Activated T-cell treated with anti-CD3 and anti-CD28 coated beads, Interleukin-2, amount 50 U/mL, for 72 hours (primary cell): ENCODE measurements around the gene LCN9. TPM values are rescaled to one million over a fixed set of nuclear protein-coding genes. Genes with fewer than 3 reads are reported as not detected.
"Not testable (repeated sequence)": the region's sequence is repeated elsewhere in the genome, so short reads cannot be mapped to it uniquely, and the experiment has no call there.

Experiments
- ATAC-seq, 2 donors: fragments of 150-1000 bp; cut with Tn5 transposase; replicated peaks in 1 of 2; 2 replicates each; pipeline ENCODE4 v1.10.0; 2021; ENCODE audit warnings: moderate library complexity in 2 of 2, mild to moderate bottlenecking in 1 of 2
- DNase-seq, 2 donors: peaks; one replicate each; pipeline ENCODE4 v3.0.0; 2021 to 2022; ENCODE audit warnings: mixed read lengths in 1 of 2
- H3K27ac Mint-ChIP-seq: one replicate; pipeline ENCODE4 v1.8.0; 2022; ENCODE audit warnings: mild to moderate bottlenecking, moderate library complexity, mixed read lengths
- H3K27me3 Mint-ChIP-seq: one replicate; pipeline ENCODE4 v1.8.0; 2022; ENCODE audit warnings: low read depth, mixed read lengths
- H3K36me3 Mint-ChIP-seq, 2 donors: one replicate each; pipeline ENCODE4 v1.8.0; 2022; ENCODE audit warnings: mixed read lengths in 2 of 2, mild to moderate bottlenecking in 1 of 2; ENCODE audit not compliant: insufficient read depth in 2 of 2
- H3K4me1 Mint-ChIP-seq: one replicate; pipeline ENCODE4 v1.8.0; 2022; ENCODE audit warnings: low read depth, mixed read lengths
- H3K4me3 Mint-ChIP-seq, 2 donors: one replicate each; pipeline ENCODE4 v1.8.0; 2022; ENCODE audit warnings: mild to moderate bottlenecking in 2 of 2, mixed read lengths in 2 of 2, moderate library complexity in 2 of 2
- H3K9me3 Mint-ChIP-seq, 2 donors: one replicate each; pipeline ENCODE4 v1.8.0; 2022; ENCODE audit warnings: mixed read lengths in 2 of 2
- total RNA-seq, 2 donors: library from RNA; stranded (reverse); gene quantifications; one replicate each; pipeline ENCODE4 v1.2.3, GENCODE V29; 2022

Gene LCN9
- total RNA-seq, 2 donors from 2014 or later: not detected

DNA sequence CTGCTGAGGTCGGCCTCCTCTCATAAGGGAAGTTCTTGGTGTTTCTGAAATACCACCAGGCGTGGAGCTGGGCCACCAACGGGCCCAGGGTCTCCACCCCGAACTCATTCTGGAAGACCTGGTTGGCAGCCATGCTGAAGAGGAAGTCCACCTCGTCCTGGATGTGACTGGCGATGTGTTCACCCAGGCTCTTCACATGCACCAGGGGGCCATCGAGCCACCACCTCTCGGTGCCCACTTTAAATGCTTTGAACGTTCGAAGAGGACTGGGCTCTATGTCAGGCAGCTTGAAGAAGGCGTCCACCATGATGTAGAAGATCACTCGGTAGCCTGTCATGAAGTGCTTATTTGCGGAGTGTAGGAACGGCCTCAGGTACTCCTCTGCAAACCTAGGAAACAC is 38.8 kb upstream of the LCN9 start:
- Mint-ChIP-seq H3K4me3 (no peak overlapping the region), H3K27me3 (no peaks in the 10 kb centered on the region), H3K36me3 (no peaks in the 10 kb centered on the region), H3K9me3 (peaks cover 3 to 4% of the 10 kb centered on the region in 2 donors), H3K27ac (no peak overlapping the region), H3K4me1 (no peaks in the 10 kb centered on the region)
- ATAC-seq: no peak
- no peak for DNase-seq

DNA sequence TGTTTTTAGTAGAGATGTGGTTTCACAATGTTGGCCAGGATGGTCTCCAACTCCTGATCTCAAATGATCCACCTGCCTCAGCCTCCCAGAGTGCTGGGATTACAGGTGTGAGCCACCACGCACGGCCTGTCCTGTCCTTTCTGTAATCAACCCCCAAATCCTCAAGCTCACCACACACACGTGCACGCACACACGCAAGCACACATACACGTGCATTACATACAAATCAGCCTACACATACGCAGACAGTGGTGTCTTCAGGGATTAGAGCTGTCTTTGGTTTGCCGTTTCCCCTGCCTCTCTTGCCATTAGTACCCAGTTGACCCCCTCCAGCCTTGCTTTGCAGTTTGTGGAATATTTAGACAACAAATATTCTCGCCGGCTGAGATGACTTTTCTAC is 30.3 kb upstream of the LCN9 start:
- no peak for ATAC-seq
- no peak for DNase-seq
- H3K4me3 Mint-ChIP-seq: no peak overlapping the region
- no peaks in the 10 kb centered on the region for H3K4me1 Mint-ChIP-seq
- H3K36me3 Mint-ChIP-seq: peaks cover 0 to 2% of the 10 kb centered on the region in 2 donors
- no peak overlapping the region for H3K27ac Mint-ChIP-seq
- H3K9me3 Mint-ChIP-seq: peaks cover under 1 to 2% of the 10 kb centered on the region in 2 donors
- H3K27me3 Mint-ChIP-seq: peaks cover 18% of the 10 kb centered on the region

- ATAC-seq, DNase-seq, H3K9me3 Mint-ChIP-seq, H3K36me3 Mint-ChIP-seq, H3K27ac Mint-ChIP-seq, H3K4me1 Mint-ChIP-seq, H3K4me3 Mint-ChIP-seq: not testable (repeated sequence)
- H3K27me3 Mint-ChIP-seq: peaks cover 30% of the 10 kb centered on the region
Observed at GRCh38 chr9:135636930-135637530, 26.1 kb upstream of the LCN9 start.

DNA sequence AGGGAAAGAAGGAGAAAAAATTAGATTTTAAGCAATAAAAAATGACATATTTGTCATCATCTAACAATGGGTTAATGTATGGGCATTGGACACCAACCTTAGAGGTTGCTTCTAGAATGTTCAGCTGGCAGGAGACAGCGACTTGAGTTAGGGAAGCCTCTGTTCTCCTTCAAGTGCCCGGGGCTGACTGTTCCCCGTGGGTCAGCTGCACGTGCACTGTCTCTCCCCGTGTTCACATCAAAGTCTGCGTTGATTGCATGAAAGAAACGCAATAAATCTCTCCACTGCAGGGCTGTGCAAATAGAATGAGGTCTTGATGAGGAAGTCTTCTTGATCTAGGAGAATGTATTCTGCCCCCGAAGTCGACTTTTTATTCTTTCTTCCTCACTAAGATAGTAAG is 23.9 kb upstream of the LCN9 start, which contains the start of gene GLT6D1:
TSS of gene GLT6D1 (minus strand) at position 345 of the 400 bp plus-strand sequence. CDS start 353 bp downstream, outside the sequence.
- ATAC-seq (no peak), DNase-seq (no peak)
- Mint-ChIP-seq H3K27me3 (peaks cover 30% of the 10 kb centered on the region), H3K9me3 (peaks cover 4 to 11% of the 10 kb centered on the region in 2 donors), H3K4me3 (no peak within 1 kb of the TSS), H3K27ac (no peak within 1 kb of the TSS), H3K36me3 (peaks cover 0 to 6% of the 10 kb centered on the region in 2 donors), H3K4me1 (no peaks in the 10 kb centered on the region)

- peaks cover 16% of the 10 kb centered on the region for H3K27me3 Mint-ChIP-seq
- DNase-seq (no peak), ATAC-seq (no peak)
- H3K27ac Mint-ChIP-seq: no peak overlapping the region
- H3K4me3 Mint-ChIP-seq: no peak overlapping the region
- H3K9me3 Mint-ChIP-seq: peaks cover 12 to 18% of the 10 kb centered on the region in 2 donors
- H3K4me1 Mint-ChIP-seq: no peaks in the 10 kb centered on the region
- peaks cover 7 to 13% of the 10 kb centered on the region in 2 donors for H3K36me3 Mint-ChIP-seq
Observed at GRCh38 chr9:135641047-135641446, 22.1 kb upstream of the LCN9 start.

DNA sequence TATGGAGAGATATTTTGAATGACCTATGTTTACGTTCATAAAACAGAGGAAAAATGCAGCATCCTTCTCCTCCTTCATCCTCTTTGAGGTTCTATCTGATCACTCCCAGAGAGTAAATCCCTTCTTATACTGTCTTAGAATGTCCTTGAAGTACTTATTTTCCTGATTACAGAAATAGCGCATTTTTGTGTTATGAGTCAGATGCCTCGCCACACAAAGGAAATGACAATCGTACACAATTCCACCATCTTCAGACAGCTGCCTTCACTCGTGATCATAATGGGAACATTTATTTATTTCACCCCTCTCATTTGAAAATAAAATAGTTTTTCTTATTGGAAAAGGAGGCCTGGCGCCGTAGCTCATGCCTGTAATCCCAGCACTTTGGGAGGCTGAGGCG is 21.4 kb upstream of the LCN9 start:
- H3K27ac Mint-ChIP-seq: no peak overlapping the region
- no peak for ATAC-seq
- no peak overlapping the region for H3K4me3 Mint-ChIP-seq
- DNase-seq: no peak
- peaks cover 12 to 18% of the 10 kb centered on the region in 2 donors for H3K9me3 Mint-ChIP-seq
- H3K4me1 Mint-ChIP-seq: no peaks in the 10 kb centered on the region
- peaks cover 7 to 13% of the 10 kb centered on the region in 2 donors for H3K36me3 Mint-ChIP-seq
- H3K27me3 Mint-ChIP-seq: peaks cover 16% of the 10 kb centered on the region

DNA sequence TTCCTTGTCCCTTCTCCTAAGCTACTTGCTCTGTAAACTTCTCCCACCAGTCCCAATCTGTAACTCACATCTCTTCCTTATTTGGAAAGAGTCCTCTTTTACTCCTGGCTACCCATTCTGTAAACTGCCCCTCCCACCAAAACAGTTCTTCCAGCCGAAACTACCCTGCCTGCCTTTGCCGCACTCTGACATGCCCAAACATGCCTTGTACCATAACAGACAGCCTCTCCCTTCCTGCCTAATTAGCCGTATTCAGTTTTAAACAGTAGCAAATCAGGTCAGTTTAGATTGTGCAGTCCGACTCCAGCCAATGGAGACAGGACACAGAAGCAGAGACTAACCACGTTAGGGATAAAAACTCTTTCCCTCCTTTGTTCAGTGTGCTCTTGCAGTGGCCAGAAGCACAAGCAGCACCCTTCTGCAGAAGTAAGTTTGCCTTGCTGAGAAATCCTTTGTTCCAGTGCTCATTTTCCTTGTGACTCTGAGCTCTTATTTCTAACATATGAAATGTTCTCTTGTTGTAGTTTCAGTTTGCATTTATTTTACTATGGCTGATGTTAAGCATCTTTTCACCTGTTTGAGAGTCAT is 18.4 kb upstream of the LCN9 start:
- ATAC-seq (no peak), DNase-seq (no peak)
- no peaks in the 10 kb centered on the region for H3K4me1 Mint-ChIP-seq
- peaks cover 20 to 29% of the 10 kb centered on the region in 2 donors for H3K9me3 Mint-ChIP-seq
- H3K36me3 Mint-ChIP-seq: peaks cover 8 to 22% of the 10 kb centered on the region in 2 donors
- no peak overlapping the region for H3K4me3 Mint-ChIP-seq
- H3K27ac Mint-ChIP-seq: no peak overlapping the region
- H3K27me3 Mint-ChIP-seq: peaks cover 5% of the 10 kb centered on the region

GRCh38 chr9:135647884-135648283 is 15.2 kb upstream of the LCN9 start:
- no peaks in the 10 kb centered on the region for H3K4me1 Mint-ChIP-seq
- no peak overlapping the region for H3K4me3 Mint-ChIP-seq
- H3K9me3 Mint-ChIP-seq: peaks cover 22 to 36% of the 10 kb centered on the region in 2 donors
- H3K27me3 Mint-ChIP-seq: peaks cover 6% of the 10 kb centered on the region
- H3K27ac Mint-ChIP-seq: no peak overlapping the region
- no peak for ATAC-seq
- H3K36me3 Mint-ChIP-seq: peaks cover 11 to 24% of the 10 kb centered on the region in 2 donors
- no peak for DNase-seq

GRCh38 chr9:135648494-135649410 is 14.4 kb upstream of the LCN9 start:
- ATAC-seq: no peak
- Mint-ChIP-seq H3K9me3 (peaks cover 22 to 30% of the 10 kb centered on the region in 2 donors), H3K27ac (no peak overlapping the region), H3K36me3 (peaks cover 11 to 18% of the 10 kb centered on the region in 2 donors), H3K4me1 (no peaks in the 10 kb centered on the region), H3K27me3 (peaks cover 6% of the 10 kb centered on the region), H3K4me3 (no peak overlapping the region)
- DNase-seq: no peak

DNA sequence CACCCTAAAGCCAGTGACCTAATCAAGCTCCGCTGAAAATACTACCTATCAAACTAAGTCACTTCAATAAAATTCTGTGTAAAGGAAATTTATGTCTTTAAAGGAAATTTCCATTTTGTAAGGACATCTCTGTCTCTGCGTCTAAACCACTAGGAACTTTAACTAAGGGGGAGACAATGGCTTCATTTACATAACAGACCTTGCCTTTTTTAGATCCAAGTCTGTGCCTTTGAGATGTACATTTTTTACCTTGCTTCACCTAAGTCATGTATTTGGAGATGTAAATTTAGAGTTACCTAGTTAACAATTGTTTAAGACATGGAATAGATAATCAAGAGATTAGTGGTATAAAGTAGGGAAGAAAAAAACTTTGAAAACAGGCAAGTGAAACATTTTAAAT is 13.6 kb upstream of the LCN9 start:
- H3K4me3 Mint-ChIP-seq: no peak overlapping the region
- H3K27ac Mint-ChIP-seq: no peak overlapping the region
- H3K9me3 Mint-ChIP-seq: peaks cover 22 to 27% of the 10 kb centered on the region in 2 donors
- H3K36me3 Mint-ChIP-seq: peaks cover 11 to 18% of the 10 kb centered on the region in 2 donors
- no peaks in the 10 kb centered on the region for H3K4me1 Mint-ChIP-seq
- no peak for ATAC-seq
- H3K27me3 Mint-ChIP-seq: peaks cover 6% of the 10 kb centered on the region
- no peak for DNase-seq

DNA sequence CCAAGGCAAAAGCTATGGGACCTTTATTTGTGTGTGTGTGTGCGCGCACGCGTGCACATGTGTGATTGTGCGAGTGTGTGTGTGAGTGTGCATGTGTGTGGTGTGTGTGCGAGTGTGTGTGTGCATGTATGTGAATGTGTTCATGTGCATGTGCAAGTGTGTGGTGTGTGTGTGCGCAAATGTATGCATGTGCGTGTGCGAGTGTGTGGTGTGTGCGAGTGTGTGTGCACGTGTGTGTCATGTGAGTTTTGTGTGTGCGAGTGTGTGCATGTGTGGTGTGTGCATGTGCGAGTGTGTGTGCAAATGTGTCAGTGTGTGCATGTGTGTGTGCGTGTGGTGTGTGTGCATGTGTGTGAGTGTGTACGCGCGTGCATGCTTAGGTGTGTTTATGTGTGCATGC is 12.7 kb upstream of the LCN9 start:
- Mint-ChIP-seq H3K9me3 (peaks cover 15 to 22% of the 10 kb centered on the region in 2 donors), H3K27ac (no peak overlapping the region), H3K27me3 (peaks cover 6% of the 10 kb centered on the region), H3K4me1 (no peaks in the 10 kb centered on the region), H3K36me3 (peaks cover 5 to 13% of the 10 kb centered on the region in 2 donors), H3K4me3 (no peak overlapping the region)
- no peak for ATAC-seq
- no peak for DNase-seq

DNA sequence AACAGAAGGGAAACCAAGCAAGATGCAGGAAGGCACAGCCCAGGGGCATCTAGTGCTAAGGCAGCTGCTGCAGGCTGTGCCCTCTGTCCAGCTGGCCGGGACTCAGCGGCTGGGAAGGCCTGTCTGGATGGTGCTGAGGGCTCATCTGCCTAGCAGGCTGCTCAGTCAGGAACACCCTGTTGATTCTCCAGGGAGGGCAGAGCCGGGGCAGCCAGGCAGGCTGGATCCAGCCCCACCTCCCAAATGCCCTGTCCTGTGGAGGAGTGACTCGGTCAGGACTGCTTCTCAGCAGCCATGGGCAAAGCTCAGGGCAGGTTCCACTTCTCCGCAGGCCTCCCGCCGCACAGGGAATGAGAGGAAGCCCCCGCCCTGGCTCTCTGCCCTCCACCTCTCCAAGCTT is 7.8 kb upstream of the LCN9 start:
- ATAC-seq (no peak), DNase-seq (no peak)
- Mint-ChIP-seq H3K27ac (no peak overlapping the region), H3K27me3 (peaks cover 3% of the 10 kb centered on the region), H3K4me3 (no peak overlapping the region), H3K4me1 (no peaks in the 10 kb centered on the region), H3K36me3 (peaks cover under 1 to 2% of the 10 kb centered on the region in 2 donors), H3K9me3 (peaks cover 2% of the 10 kb centered on the region in 2 donors)

DNA sequence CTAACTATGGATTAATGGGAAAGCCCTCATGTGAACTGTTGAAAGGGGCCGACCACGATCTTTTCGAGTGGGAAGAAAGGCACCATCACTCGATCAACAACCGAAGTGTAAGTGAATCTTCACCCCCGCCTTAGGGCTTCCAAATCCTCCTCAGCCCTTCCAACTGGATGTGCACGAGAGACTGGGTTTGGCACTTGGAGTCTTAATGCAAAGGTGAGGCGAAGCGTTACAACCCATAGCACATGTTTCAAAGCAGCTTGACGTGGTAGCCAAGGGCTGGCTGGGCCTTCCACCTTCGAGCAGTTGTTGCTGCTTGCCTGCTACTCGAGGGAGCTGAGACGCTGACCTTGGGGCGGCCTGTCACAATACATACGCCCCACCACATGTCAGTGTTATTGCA is 5.7 kb upstream of the LCN9 start:
- H3K27ac Mint-ChIP-seq: no peak overlapping the region
- no peak for DNase-seq
- no peak overlapping the region for H3K4me3 Mint-ChIP-seq
- H3K27me3 Mint-ChIP-seq: no peaks in the 10 kb centered on the region
- no peaks in the 10 kb centered on the region for H3K36me3 Mint-ChIP-seq
- H3K9me3 Mint-ChIP-seq: no peaks in the 10 kb centered on the region
- no peaks in the 10 kb centered on the region for H3K4me1 Mint-ChIP-seq
- ATAC-seq: no peak
